ENCODE measurements around the gene GRID2. TPM values are rescaled to one million over a fixed set of nuclear protein-coding genes. Genes with fewer than 3 reads are reported as not detected.

The GRID2 gene
- total and polyA plus RNA-seq, 2 of the 13 experiments (the other 11 are each of a cell fraction or from before 2014, with no cell fraction given), result not detected

- intact Hi-C loops (cut with micrococcal nuclease; ENCODE audit: unreplicated experiment), result no loop called here
- DNase-seq (ENCODE audit: low spot score) (no peak), ATAC-seq (no peak), FAIRE-seq (no peak)
- Histone ChIP-seq H4K20me1 (ENCODE audit: insufficient read depth, low read length) (no peaks in the 10 kb centered on the region), H2AFZ (ENCODE audit: low read length) (no peak overlapping the region), H3K27ac (ENCODE audit: extremely low read length, insufficient read depth, low read length) (no peak overlapping the region), H3K4me1 (ENCODE audit: insufficient read depth, low read length) (no peaks in the 10 kb centered on the region), H3K79me2 (ENCODE audit: insufficient read depth, low read length) (no peaks in the 10 kb centered on the region), H3K27me3 (ENCODE audit: control insufficient read depth in 1 of 2, insufficient read depth in 2 of 2, low read length in 2 of 2) (no peaks in the 10 kb centered on the region), H3K9ac (ENCODE audit: insufficient read depth, low read depth, low read length) (no peak overlapping the region), H3K36me3 (replicated peaks in 1 of 2; ENCODE audit: control insufficient read depth in 1 of 2, insufficient read depth in 2 of 2, low read length in 2 of 2) (no peaks in the 10 kb centered on the region), H3K9me3 (ENCODE audit: low read length) (no peaks in the 10 kb centered on the region), H3K4me2 (ENCODE audit: low read depth, low read length) (no peak overlapping the region), H3K4me3 (replicated peaks in 1 of 3; ENCODE audit: insufficient read depth in 1 of 3, low read depth in 2 of 3, low read length in 3 of 3) (no peak overlapping the region)
- no TSS peak for BruUV-seq (replicated peaks)
- under 1% methylated on average over 4 of the region's 4 CpGs for WGBS (ENCODE audit: low lambda C conversion rate)
- ChIA-PET POLR2A (no interaction called here), CTCF (ENCODE audit: low intra/inter-chr PET ratio, low total read pairs) (no interaction called here)
- TF ChIP-seq MAFF (IDR thresholded peaks at IDR 0.05; ENCODE audit: low read depth, low read length) (peak; percentile 84), ZFAT (CRISPR knock-in tag; conservative IDR thresholded peaks at IDR 0.05) (no peak), MAFK (conservative IDR thresholded peaks at IDR 0.05 in 1 of 2, IDR thresholded peaks at IDR 0.05 in 1 of 2; ENCODE audit: low read length in 2 of 2) (peak; percentile 70 to 92), ZFP41 (CRISPR knock-in tag; IDR thresholded peaks at IDR 0.05; ENCODE audit: borderline replicate concordance) (no peak), ZNF770 (CRISPR knock-in tag; IDR thresholded peaks at IDR 0.05) (no peak), ZNF33A (CRISPR knock-in tag; IDR thresholded peaks at IDR 0.05; ENCODE audit: borderline replicate concordance) (no peak)
- in situ Hi-C loops (cut with HindIII; ENCODE audit: extremely low pct_ligation_motif_present, low pct_unique_long_range_greater_than_20kb), result no loop called here
Observed at GRCh38 chr4:92843784-92844183, 540.0 kb downstream of the GRID2 start.

- in situ Hi-C loops (cut with HindIII; ENCODE audit: extremely low pct_ligation_motif_present, low pct_unique_long_range_greater_than_20kb) (no loop called here), intact Hi-C loops (cut with micrococcal nuclease; ENCODE audit: unreplicated experiment) (no loop called here)
- POLR2A ChIA-PET, result no interaction called here
- Histone ChIP-seq H3K4me3 (replicated peaks in 1 of 3; ENCODE audit: insufficient read depth in 1 of 3, low read depth in 2 of 3, low read length in 3 of 3) (no peak overlapping the region), H3K9ac (ENCODE audit: insufficient read depth, low read depth, low read length) (no peak overlapping the region), H3K4me1 (ENCODE audit: insufficient read depth, low read length) (no peaks in the 10 kb centered on the region), H4K20me1 (ENCODE audit: insufficient read depth, low read length) (no peaks in the 10 kb centered on the region), H3K36me3 (replicated peaks in 1 of 2; ENCODE audit: control insufficient read depth in 1 of 2, insufficient read depth in 2 of 2, low read length in 2 of 2) (no peaks in the 10 kb centered on the region), H3K27me3 (ENCODE audit: control insufficient read depth in 1 of 2, insufficient read depth in 2 of 2, low read length in 2 of 2) (no peaks in the 10 kb centered on the region), H3K27ac (ENCODE audit: extremely low read length, insufficient read depth, low read length) (no peak overlapping the region), H2AFZ (ENCODE audit: low read length) (no peak overlapping the region), H3K79me2 (ENCODE audit: insufficient read depth, low read length) (no peaks in the 10 kb centered on the region), H3K4me2 (ENCODE audit: low read depth, low read length) (no peak overlapping the region), H3K9me3 (ENCODE audit: low read length) (no peaks in the 10 kb centered on the region)
- no peak for DNase-seq (ENCODE audit: low spot score)
- no TSS peak for BruUV-seq (replicated peaks)
- CTCF ChIA-PET (ENCODE audit: low intra/inter-chr PET ratio, low total read pairs), result no interaction called here
- ATAC-seq, result no peak
- no peak for FAIRE-seq
- TF ChIP-seq CCDC6 (CRISPR knock-in tag; IDR thresholded peaks at IDR 0.05), result no peak
- TF ChIP-seq GTF3A (CRISPR knock-in tag; conservative IDR thresholded peaks at IDR 0.05), result no peak
- no peak for TF ChIP-seq ZNF160 (CRISPR knock-in tag; IDR thresholded peaks at IDR 0.05)
- TF ChIP-seq NFIB (CRISPR knock-in tag; IDR thresholded peaks at IDR 0.05; ENCODE audit: borderline replicate concordance), result no peak
- TF ChIP-seq ARNTL (CRISPR knock-in tag; IDR thresholded peaks at IDR 0.05), result no peak
- no peak for TF ChIP-seq ZNF292 (CRISPR knock-in tag; IDR thresholded peaks at IDR 0.05; ENCODE audit: borderline replicate concordance, low read depth)
- TF ChIP-seq SIN3A (IDR thresholded peaks at IDR 0.05; ENCODE audit: borderline replicate concordance, low read depth, low read length), result no peak
- no peak for TF ChIP-seq FOXK2 (IDR thresholded peaks at IDR 0.05)
- TF ChIP-seq ZBTB39 (CRISPR knock-in tag; IDR thresholded peaks at IDR 0.05), result no peak
- no peak for TF ChIP-seq SMAD9 (CRISPR knock-in tag; IDR thresholded peaks at IDR 0.05)
Observed at GRCh38 chr4:92847026-92847425, 543.3 kb downstream of the GRID2 start.

Data from HepG2 (cell line).